Tibial nerve (tissue), 4 donors: Measurements from ENCODE around the gene CD300LF. TPM values are rescaled to one million over a fixed set of nuclear protein-coding genes. Genes with fewer than 3 reads are reported as not detected.

Experiments
- DNase-seq, 2 donors: peaks; one replicate each; pipeline ENCODE4 v3.0.0-alpha.2; 2019; ENCODE audit warnings: low spot score in 2 of 2
- H3K27ac ChIP-seq, 4 donors: fragments of 200-600 bp; sonication (generic) in 3 of 4; one replicate each; pipeline ENCODE4 v1.5.1; 2017 to 2019; ENCODE audit warnings: mild to moderate bottlenecking in 1 of 4
- H3K27me3 ChIP-seq, 2 donors: fragments of 200-600 bp; sonication (generic) in 1 of 2; one replicate each; pipeline versions ENCODE4 v1.5.1 to v1.6.0; 2017 to 2019
- H3K36me3 ChIP-seq, 3 donors: fragments of 200-600 bp; sonication (generic); one replicate each; pipeline ENCODE4 v1.5.1; 2018 to 2019
- H3K4me1 ChIP-seq, 4 donors: fragments of 200-600 bp; sonication (generic) in 3 of 4; one replicate each; pipeline ENCODE4 v1.5.1; 2017 to 2019
- H3K4me3 ChIP-seq, 4 donors: fragments of 200-600 bp; sonication (generic) in 3 of 4; one replicate each; pipeline ENCODE4 v1.5.1; 2017 to 2019; ENCODE audit warnings: mild to moderate bottlenecking in 1 of 4, moderate library complexity in 1 of 4
- H3K9me3 ChIP-seq, 4 donors: fragments of 200-600 bp; sonication (generic) in 3 of 4; one replicate each; pipeline ENCODE4 v1.5.1; 2017 to 2019
- EP300 ChIP-seq, 2 donors: sonication (generic); formaldehyde crosslinking; IDR thresholded peaks; one replicate each; pipeline ENCODE4 v1.6.1; 2017; ENCODE audit warnings: antibody characterized with exemption in 2 of 2, mild to moderate bottlenecking in 1 of 2
- POLR2A ChIP-seq, 2 donors: fragments of 450-650 bp; IDR thresholded peaks; one replicate each; pipeline ENCODE4 v1.6.1; 2017; ENCODE audit warnings: antibody characterized with exemption in 2 of 2, mild to moderate bottlenecking in 2 of 2, moderate library complexity in 2 of 2
- WGBS, 2 donors: methylation state at CpG; one replicate each; pipeline ENCODE4 v1.1.5; 2018; 5-methylcytosine and 5-hydroxymethylcytosine counted together
- total RNA-seq, 4 donors: library from RNA; depleted of rRNA; stranded (reverse); fragments of >200 nt; gene quantifications; one replicate each; pipeline ENCODE4 v1.1.0, GENCODE V29; 2016
- TF ChIP-seq, protein P1 (sequence below), 5 experiments: fragments of 200-600 bp in 3 of 5; fragments of 450-650 bp in 2 of 5; sonication (generic) in 3 of 5; IDR thresholded peaks; one replicate each; pipeline ENCODE4 v1.5.1; 2016 to 2019; ENCODE audit warnings: antibody characterized with exemption in 5 of 5, mild to moderate bottlenecking in 3 of 5, moderate library complexity in 2 of 5

The CD300LF gene
- total RNA-seq, 4 donors from 2014 or later, result 2.1 TPM; not detected in 3

DNA sequence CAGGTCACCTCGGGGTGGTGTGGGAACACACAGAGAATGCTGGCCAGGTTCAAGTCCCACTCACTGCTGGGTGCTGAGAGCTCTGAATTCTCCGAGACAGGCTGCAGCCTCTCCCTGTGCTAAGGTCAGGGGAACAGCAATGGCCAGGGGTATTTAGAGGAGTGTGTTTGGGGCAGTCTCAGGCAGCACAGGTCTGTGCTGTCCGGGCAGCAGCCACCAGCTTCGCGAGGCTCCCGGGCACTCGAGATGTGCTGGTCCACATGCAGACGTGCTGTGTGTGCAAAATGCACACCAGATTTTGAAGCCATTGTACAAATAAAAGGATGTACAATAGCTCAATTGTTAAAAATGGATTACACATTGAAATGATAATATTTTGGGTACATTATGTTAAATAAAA, 42.8 kb upstream of the CD300LF start:
- no peaks in the 10 kb centered on the region for H3K27me3 ChIP-seq

GRCh38 chr17:74754832-74755231, 42.1 kb upstream of the CD300LF start:
- Histone ChIP-seq H3K9me3 (no peaks in the 10 kb centered on the region), H3K27me3 (no peaks in the 10 kb centered on the region), H3K4me1 (peaks cover 5 to 98% (median 72%) of the 10 kb centered on the region in 4 donors), H3K27ac (peak overlapping the region in 1 of 4 donors; percentile 13), H3K4me3 (no peak overlapping the region), H3K36me3 (no peaks in the 10 kb centered on the region)
- 79 to 92% methylated on average over 3 of the region's 3 CpGs for WGBS, 2 donors
- TF ChIP-seq EP300 (IDR thresholded peaks at IDR 0.05), result no peak
- TF ChIP-seq, protein P1, sequence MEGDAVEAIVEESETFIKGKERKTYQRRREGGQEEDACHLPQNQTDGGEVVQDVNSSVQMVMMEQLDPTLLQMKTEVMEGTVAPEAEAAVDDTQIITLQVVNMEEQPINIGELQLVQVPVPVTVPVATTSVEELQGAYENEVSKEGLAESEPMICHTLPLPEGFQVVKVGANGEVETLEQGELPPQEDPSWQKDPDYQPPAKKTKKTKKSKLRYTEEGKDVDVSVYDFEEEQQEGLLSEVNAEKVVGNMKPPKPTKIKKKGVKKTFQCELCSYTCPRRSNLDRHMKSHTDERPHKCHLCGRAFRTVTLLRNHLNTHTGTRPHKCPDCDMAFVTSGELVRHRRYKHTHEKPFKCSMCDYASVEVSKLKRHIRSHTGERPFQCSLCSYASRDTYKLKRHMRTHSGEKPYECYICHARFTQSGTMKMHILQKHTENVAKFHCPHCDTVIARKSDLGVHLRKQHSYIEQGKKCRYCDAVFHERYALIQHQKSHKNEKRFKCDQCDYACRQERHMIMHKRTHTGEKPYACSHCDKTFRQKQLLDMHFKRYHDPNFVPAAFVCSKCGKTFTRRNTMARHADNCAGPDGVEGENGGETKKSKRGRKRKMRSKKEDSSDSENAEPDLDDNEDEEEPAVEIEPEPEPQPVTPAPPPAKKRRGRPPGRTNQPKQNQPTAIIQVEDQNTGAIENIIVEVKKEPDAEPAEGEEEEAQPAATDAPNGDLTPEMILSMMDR (IDR thresholded peaks at IDR 0.05), result no peak
- DNase-seq, result no peak

More for the DNA sequence above, 42.8 kb upstream of the CD300LF start:
- Histone ChIP-seq H3K27ac (peak overlapping the region in 2 of 4 donors; percentile 29 to 44), H3K9me3 (no peaks in the 10 kb centered on the region), H3K36me3 (no peaks in the 10 kb centered on the region), H3K4me1 (peaks cover 5 to 98% (median 73%) of the 10 kb centered on the region in 4 donors), H3K4me3 (no peak overlapping the region)
- TF ChIP-seq, protein P1 (IDR thresholded peaks at IDR 0.05), result no peak
- no peak for TF ChIP-seq EP300 (IDR thresholded peaks at IDR 0.05)
- no peak for TF ChIP-seq POLR2A (IDR thresholded peaks at IDR 0.05)
- WGBS, 2 donors, result 47 to 52% methylated on average over 8 of the region's 8 CpGs
- no peak for DNase-seq

- no peak for DNase-seq
- no peaks in the 10 kb centered on the region for H3K36me3 ChIP-seq
- WGBS, 2 donors, result 74% methylated on average over 7 of the region's 7 CpGs
- TF ChIP-seq, protein P1 (IDR thresholded peaks at IDR 0.05), result no peak
- TF ChIP-seq EP300 (IDR thresholded peaks at IDR 0.05) (no peak), POLR2A (IDR thresholded peaks at IDR 0.05) (no peak)
- peak overlapping the region in 3 of 4 donors; percentile 77 to 94 (median 91) for H3K27ac ChIP-seq
- H3K4me3 ChIP-seq, result no peak overlapping the region
- H3K9me3 ChIP-seq, result no peaks in the 10 kb centered on the region
- no peaks in the 10 kb centered on the region for H3K27me3 ChIP-seq
- peaks cover 0 to 85% (median 57%) of the 10 kb centered on the region in 4 donors for H3K4me1 ChIP-seq
Measured at GRCh38 chr17:74752822-74753401, 40.2 kb upstream of the CD300LF start.

- Histone ChIP-seq H3K9me3 (no peaks in the 10 kb centered on the region), H3K27ac (peak overlapping the region in 3 of 4 donors; percentile 77 to 94 (median 91)), H3K4me1 (peaks cover 0 to 85% (median 57%) of the 10 kb centered on the region in 4 donors), H3K36me3 (no peaks in the 10 kb centered on the region), H3K27me3 (no peaks in the 10 kb centered on the region), H3K4me3 (no peak overlapping the region)
- DNase-seq, result no peak
- WGBS, 2 donors, result 64 to 65% methylated on average over 9 of the region's 9 CpGs
- TF ChIP-seq EP300 (IDR thresholded peaks at IDR 0.05) (no peak), POLR2A (IDR thresholded peaks at IDR 0.05) (no peak)
- TF ChIP-seq, protein P1 (IDR thresholded peaks at IDR 0.05), result no peak
Measured at GRCh38 chr17:74752415-74752814, 39.7 kb upstream of the CD300LF start.

DNA sequence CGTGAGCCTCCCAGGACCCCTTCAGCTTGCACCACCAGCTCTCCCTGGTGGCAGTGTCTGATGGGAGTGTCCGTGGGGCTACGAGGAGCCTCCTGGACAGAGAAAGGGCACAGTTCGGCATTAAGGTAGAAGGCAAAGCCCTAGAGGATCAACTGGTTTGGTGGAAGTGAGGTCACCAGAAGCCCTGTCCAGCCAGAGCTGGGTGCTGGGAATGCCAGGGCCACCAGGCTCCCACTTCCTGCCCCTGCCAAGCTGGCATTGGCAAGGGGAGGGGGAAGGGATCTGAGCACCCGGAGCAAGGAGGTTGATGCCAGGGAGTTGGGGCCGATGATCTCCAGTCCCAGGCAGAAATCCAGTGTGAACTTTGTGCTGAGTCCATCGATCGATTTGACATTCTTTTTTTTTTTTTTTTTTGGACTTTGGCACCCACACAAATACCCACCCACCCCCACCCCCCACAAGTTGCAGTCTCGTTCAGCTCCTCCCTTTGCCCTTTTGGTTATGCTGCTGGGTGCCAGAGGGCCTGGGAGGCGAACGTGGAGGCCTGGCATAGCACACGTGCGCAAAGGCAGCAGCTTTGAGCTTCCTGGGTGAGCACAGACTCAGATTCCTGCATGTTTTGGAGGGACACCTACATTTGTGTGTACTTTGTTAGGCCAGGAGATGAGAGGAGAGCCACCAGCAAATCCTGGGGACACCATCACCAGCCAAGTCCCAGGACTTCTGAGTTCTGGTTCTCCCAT, 37.8 kb upstream of the CD300LF start:
- peak overlapping the region; percentile 65 to 94 (median 92) for H3K27ac ChIP-seq
- H3K4me3 ChIP-seq, result peak overlapping the region; percentile 82 to 98 (median 92)
- 15 to 26% methylated on average over 13 of the region's 13 CpGs for WGBS, 2 donors
- H3K36me3 ChIP-seq, result no peaks in the 10 kb centered on the region
- no peaks in the 10 kb centered on the region for H3K9me3 ChIP-seq
- TF ChIP-seq POLR2A (IDR thresholded peaks at IDR 0.05) (peak in 1 of 2 donors; percentile 16), EP300 (IDR thresholded peaks at IDR 0.05) (peak in 1 of 2 donors; percentile 41)
- TF ChIP-seq, protein P1 (IDR thresholded peaks at IDR 0.05), result no peak
- H3K4me1 ChIP-seq, result peaks cover 0 to 78% (median 57%) of the 10 kb centered on the region in 4 donors
- DNase-seq, result no peak
- H3K27me3 ChIP-seq, result no peaks in the 10 kb centered on the region
